ACC112 (cell line): ENCODE data around the gene CFAP221.

ENCODE experiments used
- H2AFZ ChIP-seq: fragments of 200-600 bp; sonication (generic); one replicate; pipeline ENCODE4 v1.6.0; 2017; ENCODE audit warnings: antibody characterized with exemption, low read length; ENCODE audit not compliant: unreplicated experiment
- H3K27ac ChIP-seq: fragments of 200-600 bp; sonication (generic); 2 replicates; pipeline ENCODE4 v1.5.1; 2014; ENCODE audit warnings: low read depth, mild to moderate bottlenecking, antibody characterized with exemption, low read length, moderate library complexity
- H3K27me3 ChIP-seq: fragments of 200-600 bp; sonication (generic); 2 replicates; pipeline ENCODE4 v1.6.1; 2014; ENCODE audit warnings: mild to moderate bottlenecking, antibody characterized with exemption, low read length, moderate library complexity, mixed read lengths; ENCODE audit not compliant: insufficient read depth
- H3K36me3 ChIP-seq: fragments of 200-600 bp; sonication (generic); 2 replicates; pipeline ENCODE4 v1.6.1; 2016; ENCODE audit warnings: mild to moderate bottlenecking, antibody characterized with exemption, low read length, moderate library complexity, mixed read lengths; ENCODE audit not compliant: insufficient read depth
- H3K4me1 ChIP-seq: fragments of 200-600 bp; sonication (generic); one replicate; pipeline ENCODE4 v1.6.1; 2016; ENCODE audit warnings: low read length, mixed read lengths; ENCODE audit not compliant: insufficient read depth, unreplicated experiment, control insufficient read depth
- H3K4me3 ChIP-seq: fragments of 200-600 bp; sonication (generic); 2 replicates; pipeline ENCODE4 v1.5.1; 2014; ENCODE audit warnings: mild to moderate bottlenecking, low read depth, low read length
- H3K79me2 ChIP-seq: fragments of 200-600 bp; sonication (generic); one replicate; pipeline ENCODE4 v1.6.0; 2016; ENCODE audit warnings: low read length; ENCODE audit not compliant: control insufficient read depth, unreplicated experiment, insufficient read depth

Gene CFAP221

DNA sequence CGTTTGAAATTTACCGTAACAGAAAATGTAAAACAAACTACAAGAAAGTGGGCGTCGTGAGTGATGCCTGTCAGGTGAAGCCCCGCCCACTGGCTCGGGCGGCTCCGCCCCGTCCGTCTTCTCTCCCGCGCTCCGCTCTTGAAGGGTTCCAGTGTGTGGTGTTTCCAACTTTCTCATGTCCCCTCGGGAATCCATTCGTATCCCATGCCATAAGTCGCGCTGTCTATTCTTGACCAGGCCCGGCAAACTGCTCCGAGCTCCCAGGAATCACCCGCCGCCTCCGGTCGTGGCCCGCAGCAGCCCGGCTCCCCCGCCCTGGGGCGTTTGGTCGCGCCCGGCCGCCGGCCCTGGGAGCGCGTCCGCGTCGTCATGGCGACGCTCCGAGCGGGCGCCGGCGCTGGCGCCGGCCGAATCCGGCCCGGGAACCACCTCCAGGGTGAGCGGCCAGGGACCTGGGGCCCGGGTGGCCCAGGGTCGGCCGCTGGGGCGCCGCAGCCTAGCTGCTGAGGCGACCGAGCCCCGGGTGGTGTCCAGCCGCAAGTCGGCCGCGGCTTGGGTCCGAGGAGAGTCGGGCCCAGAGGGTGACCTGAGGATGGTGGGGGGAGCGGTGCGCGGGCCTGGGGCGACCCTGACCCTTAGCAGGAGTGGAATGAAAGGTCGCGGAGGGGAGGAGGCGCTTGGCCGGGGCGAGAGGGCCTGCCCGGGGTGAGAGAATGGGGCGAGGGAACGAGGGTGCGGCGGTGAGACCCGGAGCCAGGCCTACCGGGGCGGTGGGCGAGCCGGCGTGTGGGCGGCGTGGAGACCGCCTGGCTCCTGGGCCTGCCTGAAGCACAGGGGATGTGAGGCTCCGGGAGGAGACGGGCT, at the start of gene CFAP221:
TSS of gene CFAP221 (plus strand) at position 375 of the 864 bp plus-strand sequence. CDS start 1,683 bp downstream, outside the sequence.
- Histone ChIP-seq H2AFZ (peak within 1 kb of the TSS; percentile 96), H3K27me3 (peaks cover 69% of the 10 kb centered on the region)

DNA sequence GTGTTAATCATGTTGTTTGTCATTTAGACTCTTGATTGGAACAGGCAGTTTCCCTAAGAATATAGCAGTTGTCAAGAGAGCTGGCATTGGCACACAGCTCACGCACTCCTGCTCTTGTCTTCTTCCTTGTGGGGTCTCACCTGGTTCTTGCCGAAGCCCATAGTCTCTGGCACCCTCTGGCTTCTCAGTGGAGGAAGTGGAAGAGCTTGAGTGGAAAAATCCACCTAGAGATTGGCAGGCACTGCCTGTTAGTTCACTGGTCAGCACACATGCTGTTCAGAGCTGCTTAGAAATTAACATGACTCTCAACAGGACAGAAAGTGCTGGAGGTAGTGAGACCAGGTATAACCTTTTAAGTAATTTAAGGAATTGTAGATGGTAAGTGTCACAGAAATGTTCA, 48.3 kb upstream of the CFAP221 start:
- H3K36me3 ChIP-seq = no peaks in the 10 kb centered on the region
- no peak overlapping the region for H3K27ac ChIP-seq
- no peak overlapping the region for H3K4me3 ChIP-seq
- peaks cover 47% of the 10 kb centered on the region for H3K27me3 ChIP-seq
- no peaks in the 10 kb centered on the region for H3K79me2 ChIP-seq
- H2AFZ ChIP-seq = no peak overlapping the region
- peaks cover 10% of the 10 kb centered on the region for H3K4me1 ChIP-seq

More for the DNA sequence above, at the start of gene CFAP221:
- no peaks in the 10 kb centered on the region for H3K79me2 ChIP-seq
- H3K4me3 ChIP-seq = peak within 1 kb of the TSS; percentile 75
- H3K27ac ChIP-seq = no peak within 1 kb of the TSS
- no peaks in the 10 kb centered on the region for H3K4me1 ChIP-seq
- no peaks in the 10 kb centered on the region for H3K36me3 ChIP-seq

DNA sequence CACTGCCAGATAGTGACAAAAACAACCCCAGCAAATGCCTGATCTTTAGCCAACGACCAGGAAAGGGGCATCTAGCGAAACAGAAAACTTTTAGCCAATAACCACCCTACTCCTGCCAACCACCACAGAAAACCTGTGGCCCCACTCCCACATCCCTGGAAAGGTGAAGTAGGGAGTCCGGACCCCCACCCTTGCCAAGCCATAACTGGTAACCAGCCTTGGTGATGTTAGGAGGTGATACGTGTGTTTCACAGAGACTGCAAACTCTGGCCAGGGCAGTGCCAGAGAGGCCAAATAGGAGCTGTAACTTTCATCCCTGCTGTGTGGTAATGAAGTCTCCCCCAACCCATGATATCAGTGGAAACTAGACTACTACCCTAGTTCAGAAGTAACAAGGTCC, 47.6 kb upstream of the CFAP221 start:
- H3K4me1 ChIP-seq = peaks cover 9% of the 10 kb centered on the region
- no peak overlapping the region for H2AFZ ChIP-seq
- no peaks in the 10 kb centered on the region for H3K79me2 ChIP-seq
- H3K4me3 ChIP-seq = no peak overlapping the region
- H3K27me3 ChIP-seq = peaks cover 53% of the 10 kb centered on the region
- no peak overlapping the region for H3K27ac ChIP-seq
- no peaks in the 10 kb centered on the region for H3K36me3 ChIP-seq

DNA sequence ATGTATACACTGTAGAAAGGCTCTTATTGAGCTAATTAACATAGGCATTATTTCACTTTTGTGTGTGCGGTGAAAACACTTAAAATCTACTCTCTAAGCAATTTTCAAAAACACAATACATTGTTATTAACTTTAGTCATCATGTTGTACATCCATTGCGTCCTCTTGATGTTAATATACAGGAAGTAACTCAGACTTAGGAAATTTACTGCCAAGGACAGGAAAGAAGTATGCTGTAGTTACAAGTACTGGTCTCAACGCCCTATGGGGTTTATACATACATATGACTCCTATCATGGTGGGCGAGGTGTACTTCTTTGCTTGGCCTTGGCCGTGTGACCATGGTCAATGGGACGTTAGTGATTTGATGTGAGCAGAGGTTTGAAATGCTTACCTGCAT, 35.5 kb upstream of the CFAP221 start:
- H3K36me3 ChIP-seq = no peaks in the 10 kb centered on the region
- no peak overlapping the region for H3K27ac ChIP-seq
- H3K27me3 ChIP-seq = peaks cover 34% of the 10 kb centered on the region
- no peaks in the 10 kb centered on the region for H3K79me2 ChIP-seq
- H3K4me3 ChIP-seq = no peak overlapping the region
- H3K4me1 ChIP-seq = no peaks in the 10 kb centered on the region
- H2AFZ ChIP-seq = no peak overlapping the region

DNA sequence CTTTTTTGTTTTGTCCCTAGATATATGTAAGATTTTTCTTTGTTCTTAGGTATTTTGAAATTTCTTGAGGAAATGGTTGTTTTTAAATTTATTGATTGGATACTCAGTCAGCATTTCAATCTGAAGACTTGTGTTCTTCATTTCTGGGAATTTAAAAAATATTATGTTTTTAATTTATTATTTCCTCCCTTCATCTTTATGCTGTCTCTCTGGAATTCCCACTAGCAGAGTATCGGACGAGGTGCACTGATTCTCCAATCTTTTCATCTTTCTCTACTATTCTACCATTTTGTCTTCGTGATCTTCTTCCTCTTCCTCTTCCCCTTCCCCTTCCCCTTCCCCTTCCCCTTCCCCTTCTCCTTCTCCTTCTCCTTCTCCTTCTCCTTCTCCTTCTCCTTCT, 32.3 kb upstream of the CFAP221 start:
- Histone ChIP-seq H3K27ac (no peak overlapping the region), H3K4me3 (no peak overlapping the region), H3K27me3 (peaks cover 58% of the 10 kb centered on the region), H3K36me3 (no peaks in the 10 kb centered on the region), H2AFZ (no peak overlapping the region), H3K4me1 (no peaks in the 10 kb centered on the region), H3K79me2 (no peaks in the 10 kb centered on the region)

DNA sequence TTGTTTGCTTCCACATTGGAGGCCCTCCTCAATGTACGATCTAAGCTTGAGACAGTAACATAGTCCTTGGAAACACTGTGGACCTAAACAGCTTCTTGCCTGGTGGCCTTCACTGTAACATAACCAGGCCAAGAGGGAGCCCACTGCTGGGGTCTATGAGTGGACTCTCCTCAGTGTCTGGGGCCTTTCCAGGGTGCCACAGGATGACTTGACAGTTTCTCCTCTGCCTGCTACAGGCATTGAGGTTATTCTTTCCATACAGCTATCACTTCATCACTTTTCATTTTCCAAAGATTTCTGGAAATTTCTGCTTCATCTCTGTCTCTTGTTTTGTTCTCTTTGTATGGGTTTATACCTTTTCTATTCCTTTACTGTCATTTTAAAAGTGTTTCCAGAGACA, 31.3 kb upstream of the CFAP221 start:
- H2AFZ ChIP-seq = no peak overlapping the region
- H3K4me3 ChIP-seq = no peak overlapping the region
- no peaks in the 10 kb centered on the region for H3K36me3 ChIP-seq
- H3K27ac ChIP-seq = no peak overlapping the region
- H3K27me3 ChIP-seq = peaks cover 61% of the 10 kb centered on the region
- no peaks in the 10 kb centered on the region for H3K79me2 ChIP-seq
- no peaks in the 10 kb centered on the region for H3K4me1 ChIP-seq

DNA sequence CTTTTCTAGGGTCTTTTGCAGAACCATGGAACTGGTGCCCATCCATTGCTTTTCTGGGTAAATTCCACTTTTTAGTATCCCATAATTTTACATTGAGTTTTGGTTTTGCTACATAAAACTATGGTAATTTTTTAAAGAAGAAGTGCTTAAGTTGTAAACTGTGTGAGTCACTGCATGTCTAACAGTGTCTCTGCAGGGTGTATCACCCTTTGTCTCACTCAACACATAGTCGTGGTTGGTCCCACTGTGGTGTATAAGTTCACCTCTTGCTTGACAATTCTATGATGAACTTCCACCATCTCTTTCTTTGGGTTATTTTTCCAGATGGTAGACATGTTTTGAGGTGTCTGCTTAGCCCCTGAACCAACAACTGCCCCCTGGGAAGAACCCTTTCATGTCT, 30.4 kb upstream of the CFAP221 start:
- H3K79me2 ChIP-seq = no peaks in the 10 kb centered on the region
- peaks cover 68% of the 10 kb centered on the region for H3K27me3 ChIP-seq
- H2AFZ ChIP-seq = no peak overlapping the region
- no peaks in the 10 kb centered on the region for H3K4me1 ChIP-seq
- H3K36me3 ChIP-seq = no peaks in the 10 kb centered on the region
- H3K4me3 ChIP-seq = no peak overlapping the region
- H3K27ac ChIP-seq = no peak overlapping the region

DNA sequence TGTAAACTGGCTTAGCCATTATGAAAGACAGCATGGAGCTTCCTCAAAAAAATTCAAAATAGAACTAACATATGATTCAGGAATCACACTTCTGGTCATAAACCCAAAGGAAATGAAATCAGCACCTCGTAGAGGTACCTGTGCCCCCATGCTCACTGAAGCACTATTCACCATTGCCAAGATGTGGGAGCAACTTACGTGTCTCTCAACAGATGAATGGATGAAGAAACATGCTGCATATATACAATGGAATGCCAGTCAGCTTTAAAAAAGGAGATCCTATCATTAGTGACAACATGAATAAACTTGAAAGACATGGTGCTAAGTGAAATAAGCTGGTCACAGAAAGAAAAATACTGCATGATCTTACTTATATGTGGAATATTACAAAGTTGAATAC, 28.1 kb upstream of the CFAP221 start:
- H2AFZ ChIP-seq = no peak overlapping the region
- H3K27me3 ChIP-seq = peaks cover 67% of the 10 kb centered on the region
- no peaks in the 10 kb centered on the region for H3K36me3 ChIP-seq
- H3K27ac ChIP-seq = no peak overlapping the region
- H3K4me1 ChIP-seq = no peaks in the 10 kb centered on the region
- no peaks in the 10 kb centered on the region for H3K79me2 ChIP-seq
- no peak overlapping the region for H3K4me3 ChIP-seq

DNA sequence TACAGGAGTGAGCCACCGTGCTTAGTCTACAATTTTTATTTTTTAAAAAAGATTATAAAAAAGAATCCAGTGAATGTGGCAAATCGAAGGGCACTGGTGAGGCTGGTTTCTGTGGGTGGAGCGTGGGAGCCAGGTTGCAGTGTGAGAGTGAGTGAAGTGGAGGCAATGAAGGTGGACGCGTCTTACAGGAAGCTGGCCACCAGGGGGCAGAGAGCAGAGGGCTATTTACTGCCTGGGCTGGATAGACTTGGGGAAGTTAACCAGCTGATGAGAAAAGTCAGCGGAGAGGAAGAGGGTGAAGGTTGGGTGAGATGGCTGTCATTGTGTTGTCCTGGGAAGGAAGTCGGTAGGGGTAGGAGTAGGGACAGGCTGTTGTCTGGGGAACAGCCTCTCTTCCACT, 26.8 kb upstream of the CFAP221 start:
- Histone ChIP-seq H2AFZ (no peak overlapping the region), H3K79me2 (no peaks in the 10 kb centered on the region), H3K4me1 (no peaks in the 10 kb centered on the region), H3K27me3 (peaks cover 72% of the 10 kb centered on the region), H3K4me3 (no peak overlapping the region), H3K27ac (no peak overlapping the region), H3K36me3 (no peaks in the 10 kb centered on the region)

DNA sequence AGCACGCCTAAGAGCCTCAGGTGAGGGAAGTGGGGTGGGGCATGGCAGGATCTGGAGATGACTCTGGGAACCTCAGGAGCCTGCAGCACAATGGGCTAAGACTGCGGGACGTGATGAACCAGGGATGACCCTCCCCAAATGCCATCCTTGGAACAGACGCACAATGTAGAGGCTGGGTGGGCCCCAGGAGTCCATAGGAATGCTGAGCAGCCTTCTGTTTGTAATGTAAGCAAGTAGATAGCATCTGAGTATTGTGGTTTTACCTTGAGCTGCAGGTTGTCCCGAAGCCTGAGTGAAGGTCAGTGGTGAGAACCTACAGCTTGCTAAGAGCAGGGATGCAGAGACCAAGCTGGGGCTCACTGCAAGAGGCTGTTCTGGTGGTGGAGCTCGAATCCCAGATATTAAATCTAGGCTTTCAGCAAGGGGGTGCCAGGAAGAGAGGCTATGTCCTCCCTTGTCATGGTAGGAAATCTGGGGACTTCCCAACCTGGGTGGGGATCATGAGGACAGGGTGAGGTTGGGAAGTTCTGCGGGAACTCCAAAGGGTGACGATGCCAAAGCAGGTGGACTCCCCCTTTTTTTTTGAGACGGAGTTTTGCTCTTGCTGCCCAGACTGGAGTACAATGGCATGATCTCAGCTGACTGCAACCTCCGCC, 25.7 kb upstream of the CFAP221 start:
- Histone ChIP-seq H3K79me2 (no peaks in the 10 kb centered on the region), H3K4me3 (no peak overlapping the region), H3K36me3 (no peaks in the 10 kb centered on the region), H3K27ac (no peak overlapping the region), H3K27me3 (peaks cover 71% of the 10 kb centered on the region), H3K4me1 (no peaks in the 10 kb centered on the region), H2AFZ (no peak overlapping the region)

DNA sequence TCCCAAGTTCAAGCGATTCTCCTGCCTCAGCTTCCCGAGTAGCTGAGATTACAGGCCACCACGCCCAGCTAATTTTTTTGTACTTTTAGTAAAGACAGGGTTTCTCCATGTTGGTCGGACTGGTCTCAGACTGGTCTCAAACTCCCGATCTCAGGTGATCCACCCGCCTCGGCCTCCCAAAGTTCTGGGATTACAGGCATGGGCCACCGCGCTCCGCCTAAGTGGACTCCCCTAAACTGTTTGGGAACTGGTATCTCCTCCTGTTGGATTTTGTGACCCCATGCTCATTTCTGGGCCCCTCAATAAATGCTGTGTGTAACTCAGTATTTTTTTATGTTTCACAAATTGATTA, 25.2 kb upstream of the CFAP221 start:
- H3K36me3 ChIP-seq = no peaks in the 10 kb centered on the region
- peaks cover 71% of the 10 kb centered on the region for H3K27me3 ChIP-seq
- no peaks in the 10 kb centered on the region for H3K4me1 ChIP-seq
- no peak overlapping the region for H3K4me3 ChIP-seq
- H3K27ac ChIP-seq = no peak overlapping the region
- H2AFZ ChIP-seq = no peak overlapping the region
- no peaks in the 10 kb centered on the region for H3K79me2 ChIP-seq
